Measurements from ENCODE around the gene EIF4E2.
"Not testable (repeated sequence)": the region's sequence is repeated elsewhere in the genome, so short reads cannot be mapped to it uniquely, and the experiment has no call there.

EIF4E2 gene

DNA sequence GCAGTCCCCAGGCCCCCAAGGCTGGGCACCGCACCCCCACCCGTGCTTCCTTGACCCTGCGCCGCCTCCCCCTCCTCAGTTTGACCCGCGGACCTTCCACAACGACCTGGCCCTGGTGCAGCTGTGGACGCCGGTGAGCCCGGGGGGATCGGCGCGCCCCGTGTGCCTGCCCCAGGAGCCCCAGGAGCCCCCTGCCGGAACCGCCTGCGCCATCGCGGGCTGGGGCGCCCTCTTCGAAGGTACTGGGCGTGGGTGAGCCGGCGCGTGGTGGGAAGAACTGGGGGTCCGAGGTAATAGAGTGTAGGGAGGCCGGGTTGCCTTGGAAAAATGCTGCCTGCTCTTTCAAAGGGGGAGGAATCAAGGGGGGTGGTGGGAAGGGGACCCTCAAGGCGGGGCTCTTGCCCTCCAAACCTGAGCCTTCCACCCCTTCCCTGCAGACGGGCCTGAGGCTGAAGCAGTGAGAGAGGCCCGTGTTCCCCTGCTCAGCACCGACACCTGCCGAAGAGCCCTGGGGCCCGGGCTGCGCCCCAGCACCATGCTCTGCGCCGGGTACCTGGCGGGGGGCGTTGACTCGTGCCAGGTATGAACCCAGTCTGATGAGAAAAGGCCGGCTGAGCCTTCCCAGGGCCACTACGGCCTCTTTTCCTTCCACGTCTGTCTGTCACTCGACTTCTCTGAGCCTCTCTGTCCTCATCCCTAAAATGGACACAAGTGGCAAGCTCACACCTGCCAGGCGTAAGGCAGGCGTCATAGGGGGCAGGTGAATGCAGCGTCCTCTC is 27.7 kb upstream of the EIF4E2 start:
- DNase-seq: no peak

DNA sequence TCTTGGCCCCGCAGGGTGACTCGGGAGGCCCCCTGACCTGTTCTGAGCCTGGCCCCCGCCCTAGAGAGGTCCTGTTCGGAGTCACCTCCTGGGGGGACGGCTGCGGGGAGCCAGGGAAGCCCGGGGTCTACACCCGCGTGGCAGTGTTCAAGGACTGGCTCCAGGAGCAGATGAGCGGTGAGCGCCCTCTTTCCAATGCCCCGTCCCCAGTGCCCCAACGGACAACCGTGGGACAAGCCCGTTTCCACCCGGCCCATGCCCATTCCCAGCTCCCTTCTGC is 27.1 kb upstream of the EIF4E2 start:
- DNase-seq: no peak

DNA sequence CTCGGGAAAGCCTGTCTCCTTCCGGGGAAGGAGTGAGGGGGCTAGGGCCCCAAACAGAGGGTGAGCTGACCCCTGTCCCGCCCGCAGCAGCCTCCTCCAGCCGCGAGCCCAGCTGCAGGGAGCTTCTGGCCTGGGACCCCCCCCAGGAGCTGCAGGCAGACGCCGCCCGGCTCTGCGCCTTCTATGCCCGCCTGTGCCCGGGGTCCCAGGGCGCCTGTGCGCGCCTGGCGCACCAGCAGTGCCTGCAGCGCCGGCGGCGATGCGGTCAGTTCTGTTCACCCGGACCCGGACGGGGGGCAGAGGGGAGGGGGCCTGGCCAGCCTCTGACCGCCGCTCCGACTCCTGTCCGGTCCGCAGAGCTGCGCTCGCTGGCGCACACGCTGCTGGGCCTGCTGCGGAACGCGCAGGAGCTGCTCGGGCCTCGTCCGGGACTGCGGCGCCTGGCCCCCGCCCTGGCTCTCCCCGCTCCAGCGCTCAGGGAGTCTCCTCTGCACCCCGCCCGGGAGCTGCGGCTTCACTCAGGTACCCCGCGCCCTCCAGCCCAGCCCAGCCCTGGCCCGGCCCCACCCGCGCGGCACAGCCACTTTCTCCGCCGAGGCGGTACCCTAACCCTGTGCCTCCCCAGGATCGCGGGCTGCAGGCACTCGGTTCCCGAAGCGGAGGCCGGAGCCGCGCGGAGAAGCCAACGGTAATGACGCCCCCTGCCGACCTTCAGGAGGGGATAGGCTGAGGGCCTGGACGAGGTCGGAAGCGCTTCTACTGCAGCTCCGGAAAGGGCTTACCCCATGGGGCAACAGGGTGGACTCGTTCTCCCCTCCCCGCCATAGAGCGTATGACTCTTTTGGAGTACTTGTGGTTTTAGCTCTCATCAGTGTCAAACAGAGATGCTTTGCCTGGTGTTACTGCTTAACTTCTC is 26.5 kb upstream of the EIF4E2 start:
- DNase-seq: no peak

DNA sequence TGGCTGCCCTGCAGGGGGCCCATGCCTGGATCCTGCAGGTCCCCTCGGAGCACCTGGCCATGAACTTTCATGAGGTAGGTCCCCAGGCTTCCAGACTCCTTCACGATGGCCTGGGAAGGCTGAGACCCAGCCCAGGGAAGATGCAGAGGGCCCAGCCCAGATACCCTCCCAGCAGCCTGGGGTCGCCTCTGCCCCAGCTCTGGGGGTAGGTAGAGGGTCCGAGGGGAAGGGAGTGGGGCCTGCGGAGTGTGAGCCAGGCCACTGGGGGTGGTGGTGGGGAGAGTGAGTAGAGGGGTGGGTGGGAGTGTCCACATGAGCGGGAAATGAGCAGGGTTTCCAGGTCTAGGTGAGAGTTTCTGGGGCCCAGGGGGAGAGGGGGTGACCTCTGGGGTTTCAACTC is 25.7 kb upstream of the EIF4E2 start:
- no peak for DNase-seq

DNA sequence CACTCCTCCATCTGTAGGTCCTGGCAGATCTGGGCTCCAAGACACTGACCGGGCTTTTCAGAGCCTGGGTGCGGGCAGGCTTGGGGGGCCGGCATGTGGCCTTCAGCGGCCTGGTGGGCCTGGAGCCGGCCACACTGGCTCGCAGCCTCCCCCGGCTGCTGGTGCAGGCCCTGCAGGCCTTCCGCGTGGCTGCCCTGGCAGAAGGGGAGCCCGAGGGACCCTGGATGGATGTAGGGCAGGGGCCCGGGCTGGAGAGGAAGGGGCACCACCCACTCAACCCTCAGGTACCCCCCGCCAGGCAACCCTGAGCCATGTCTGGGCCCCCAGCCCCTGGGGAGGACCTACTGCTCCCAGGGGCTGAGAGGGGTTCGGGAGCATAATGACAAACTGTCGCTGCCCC is 25.3 kb upstream of the EIF4E2 start:
- no peak for DNase-seq

DNA sequence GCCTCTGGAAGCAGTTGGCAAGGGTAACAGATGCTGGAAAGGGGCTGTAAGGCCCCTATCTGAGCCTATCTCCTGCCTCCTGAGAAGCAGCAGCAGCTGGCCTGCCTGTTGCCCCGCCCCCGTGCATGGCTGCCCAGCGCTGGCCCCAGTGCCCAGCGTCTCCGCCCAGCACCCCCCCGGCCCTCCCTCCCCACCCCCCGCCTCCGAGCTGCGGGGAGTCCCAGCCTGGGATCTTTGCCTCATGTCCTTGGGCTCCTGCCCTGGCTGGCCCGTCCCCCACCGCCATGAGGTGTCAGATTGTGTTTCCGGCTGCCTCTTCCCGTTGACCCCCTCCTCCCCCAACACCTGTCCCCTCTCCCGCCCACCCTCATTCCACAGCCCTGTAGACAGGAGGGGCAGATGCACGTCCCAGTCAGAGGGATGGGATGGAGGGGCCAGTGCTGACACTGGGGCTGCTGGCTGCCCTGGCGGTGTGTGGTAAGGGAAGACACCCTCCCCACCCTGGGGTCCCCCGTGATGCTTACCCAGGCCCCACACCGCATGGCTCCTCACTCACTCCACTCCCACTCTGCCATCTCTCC is 24.6 kb upstream of the EIF4E2 start, which contains the start of gene CHRND:
Gene CHRND (plus strand): TSS at position 370 of the 581 bp plus-strand sequence. CDS start 56 bp downstream, at position 426.
- DNase-seq: no peak

DNA sequence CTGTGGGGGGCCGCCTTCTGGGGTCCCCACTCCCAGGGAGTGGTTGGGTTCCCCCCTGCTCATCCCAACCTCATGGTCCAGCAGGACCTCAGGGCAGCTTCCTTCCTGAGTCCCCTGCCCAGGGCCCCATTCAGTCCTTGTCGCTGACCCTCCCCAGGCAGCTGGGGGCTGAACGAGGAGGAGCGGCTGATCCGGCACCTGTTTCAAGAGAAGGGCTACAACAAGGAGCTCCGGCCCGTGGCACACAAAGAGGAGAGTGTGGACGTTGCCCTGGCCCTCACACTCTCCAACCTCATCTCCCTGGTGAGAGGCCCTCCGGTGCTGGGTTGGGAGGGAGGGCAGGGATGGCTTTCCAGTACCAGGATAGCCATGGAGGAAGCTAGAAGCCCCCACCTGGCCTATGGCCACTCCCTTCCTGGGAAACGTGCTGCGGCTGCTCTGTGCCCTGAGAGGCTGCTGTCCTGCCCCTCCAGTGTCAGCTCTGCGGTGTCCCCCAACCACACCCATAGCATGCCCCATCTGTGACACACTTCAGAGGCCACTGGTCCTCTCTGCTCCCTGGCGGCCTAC is 24.0 kb upstream of the EIF4E2 start:
- DNase-seq: no peak

DNA sequence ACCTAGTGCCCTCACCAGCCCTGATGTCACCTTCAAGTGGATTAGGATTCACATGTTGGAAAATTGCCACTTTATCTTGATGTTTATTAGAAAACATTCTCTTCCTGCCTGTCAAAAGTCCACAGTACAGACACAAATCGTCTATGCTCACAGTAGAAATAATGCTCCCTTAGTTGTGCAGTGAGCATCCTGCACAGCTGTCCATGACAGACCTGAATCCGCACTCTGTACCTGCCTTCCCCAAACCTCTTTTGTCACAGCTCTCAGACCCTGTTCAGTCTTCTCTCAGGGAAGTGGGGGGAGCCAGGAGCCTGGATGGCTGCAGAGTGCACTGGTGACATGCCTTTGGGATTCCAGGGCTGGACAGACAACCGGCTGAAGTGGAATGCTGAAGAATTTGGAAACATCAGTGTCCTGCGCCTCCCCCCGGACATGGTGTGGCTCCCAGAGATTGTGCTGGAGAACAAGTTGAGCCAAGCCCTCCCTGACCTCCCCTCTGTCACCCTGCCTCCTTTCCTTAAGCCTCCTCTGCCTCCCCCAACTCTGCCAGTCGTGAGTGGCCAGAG is 22.5 kb upstream of the EIF4E2 start:
- no peak for DNase-seq

DNA sequence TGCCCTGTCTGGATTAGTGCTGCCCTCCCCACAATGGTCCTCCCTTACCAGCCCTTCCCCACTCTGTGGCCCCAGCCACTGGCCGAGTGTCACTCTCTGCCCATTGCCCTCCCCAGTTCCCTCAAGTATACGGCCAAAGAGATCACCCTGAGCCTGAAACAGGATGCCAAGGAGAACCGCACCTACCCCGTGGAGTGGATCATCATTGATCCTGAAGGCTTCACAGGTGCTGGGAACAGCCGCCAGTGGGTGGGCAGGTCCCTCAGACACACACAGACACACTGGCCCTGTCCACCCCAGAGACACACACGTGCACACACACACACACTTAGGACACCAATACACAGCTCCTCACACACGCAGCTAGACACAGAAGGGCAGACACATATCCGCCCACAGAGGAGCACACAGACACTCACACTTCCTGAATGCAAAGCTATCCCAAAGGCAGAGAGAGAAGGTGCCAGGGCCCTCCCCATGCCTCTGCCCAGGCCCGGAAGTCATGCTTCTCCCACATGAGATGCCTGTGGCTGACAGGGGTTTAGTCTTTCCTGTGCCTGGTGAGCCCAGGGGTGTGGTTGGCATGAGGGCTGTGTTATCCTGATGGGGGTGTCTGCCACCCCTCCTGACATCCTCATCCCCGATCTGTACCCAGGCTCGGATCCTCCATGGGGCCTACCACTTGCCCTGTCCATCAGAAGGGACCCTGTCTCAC is 21.6 kb upstream of the EIF4E2 start:
- no peak for DNase-seq

DNA sequence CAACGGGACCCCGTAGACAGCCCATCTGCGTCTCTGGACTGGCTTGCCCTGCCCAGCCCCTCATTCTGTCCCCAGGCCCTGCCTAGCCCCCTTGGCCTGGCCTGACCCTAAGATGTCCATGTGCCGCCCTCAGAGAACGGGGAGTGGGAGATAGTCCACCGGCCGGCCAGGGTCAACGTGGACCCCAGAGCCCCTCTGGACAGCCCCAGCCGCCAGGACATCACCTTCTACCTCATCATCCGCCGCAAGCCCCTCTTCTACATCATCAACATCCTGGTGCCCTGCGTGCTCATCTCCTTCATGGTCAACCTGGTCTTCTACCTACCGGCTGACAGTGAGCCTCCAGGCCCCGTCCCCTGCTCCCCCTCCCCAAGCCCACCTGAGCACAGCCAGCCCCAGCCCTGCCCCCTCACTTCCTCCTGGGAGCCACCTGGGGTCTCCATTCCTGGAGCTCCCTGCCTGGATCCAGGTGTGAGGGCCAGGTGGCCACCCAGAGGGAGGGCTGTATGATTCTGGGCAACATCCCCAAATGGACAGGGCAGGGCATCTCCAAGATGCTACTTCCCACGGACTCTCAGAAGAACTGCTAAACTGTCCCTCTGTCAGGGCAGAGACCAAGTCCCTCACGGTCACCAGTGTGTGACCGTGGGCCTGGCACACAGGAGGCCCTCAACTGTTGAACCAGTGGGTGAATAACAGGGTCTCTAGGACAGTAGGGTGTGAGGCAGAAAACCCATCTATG is 20.5 kb upstream of the EIF4E2 start:
- DNase-seq: no peak

DNA sequence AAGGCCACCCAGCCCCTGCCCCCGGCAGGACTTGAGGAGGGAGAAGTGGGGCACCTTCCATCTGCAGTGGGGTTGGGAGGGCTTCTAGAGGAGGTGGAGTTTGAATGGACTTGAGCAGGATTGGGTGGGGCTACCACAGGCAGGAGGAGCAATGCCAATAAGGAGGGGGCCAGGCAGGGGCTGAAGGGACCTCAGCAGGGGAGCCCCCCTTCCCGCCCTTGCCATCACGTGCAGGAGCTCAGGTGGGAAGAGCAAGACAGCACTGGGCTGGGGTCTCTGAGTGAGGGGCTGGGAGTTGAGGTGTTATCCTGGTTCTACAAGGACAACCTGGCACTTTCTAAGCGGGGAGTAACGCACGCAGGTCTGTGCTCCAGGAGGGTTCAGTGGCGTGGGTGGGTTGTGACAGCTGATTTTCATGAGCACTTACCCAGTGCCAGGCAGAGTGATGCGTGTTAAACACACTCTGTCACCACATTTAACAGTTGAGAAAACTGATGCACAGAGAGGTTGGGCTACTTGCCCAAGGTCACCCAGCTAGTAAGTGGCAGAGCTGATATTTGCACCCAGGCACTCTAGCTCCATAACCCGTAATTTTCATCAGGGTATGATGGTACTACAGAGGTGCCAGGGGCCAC is 19.7 kb upstream of the EIF4E2 start:
- no peak for DNase-seq

DNA sequence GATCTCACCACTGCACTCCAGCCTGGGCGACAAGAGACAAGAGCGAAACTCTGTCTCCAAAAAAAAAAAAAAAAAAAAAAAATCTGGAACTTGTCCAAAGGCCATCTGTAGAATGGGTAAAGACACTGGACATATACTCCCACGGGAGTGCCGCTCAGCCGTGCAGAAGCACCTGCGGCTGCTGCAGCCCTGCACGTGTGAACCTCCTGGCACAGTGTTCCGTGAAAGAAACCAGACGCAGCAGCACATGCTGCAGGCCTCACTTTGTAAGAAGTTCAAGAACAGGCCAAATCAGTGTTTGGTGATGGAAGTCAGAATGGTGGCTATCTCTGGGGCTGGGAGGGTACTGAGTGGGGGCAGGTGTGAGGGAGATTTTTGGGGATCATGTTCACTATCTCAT is 18.1 kb upstream of the EIF4E2 start:
- no peak for DNase-seq

DNA sequence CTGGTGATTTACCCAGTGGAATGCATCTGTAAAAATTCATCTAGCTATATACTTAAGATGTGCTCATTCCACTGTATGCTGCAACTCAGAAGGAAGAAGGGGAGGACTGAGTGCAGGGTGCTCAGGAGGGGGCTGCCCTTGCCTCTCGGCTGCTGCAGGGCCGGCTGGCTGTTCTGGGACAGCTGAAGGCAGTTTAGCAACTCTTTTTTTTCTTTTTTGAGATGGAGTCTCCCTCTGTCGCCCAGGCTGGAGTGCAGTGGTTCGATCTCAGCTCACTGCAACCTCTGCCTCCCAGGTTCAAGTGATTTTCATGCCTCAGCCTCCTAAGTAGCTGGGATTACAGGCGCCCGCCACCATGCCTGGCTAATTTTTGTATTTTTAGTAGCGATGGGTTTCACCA is 17.7 kb upstream of the EIF4E2 start:
- not testable (repeated sequence) for DNase-seq

DNA sequence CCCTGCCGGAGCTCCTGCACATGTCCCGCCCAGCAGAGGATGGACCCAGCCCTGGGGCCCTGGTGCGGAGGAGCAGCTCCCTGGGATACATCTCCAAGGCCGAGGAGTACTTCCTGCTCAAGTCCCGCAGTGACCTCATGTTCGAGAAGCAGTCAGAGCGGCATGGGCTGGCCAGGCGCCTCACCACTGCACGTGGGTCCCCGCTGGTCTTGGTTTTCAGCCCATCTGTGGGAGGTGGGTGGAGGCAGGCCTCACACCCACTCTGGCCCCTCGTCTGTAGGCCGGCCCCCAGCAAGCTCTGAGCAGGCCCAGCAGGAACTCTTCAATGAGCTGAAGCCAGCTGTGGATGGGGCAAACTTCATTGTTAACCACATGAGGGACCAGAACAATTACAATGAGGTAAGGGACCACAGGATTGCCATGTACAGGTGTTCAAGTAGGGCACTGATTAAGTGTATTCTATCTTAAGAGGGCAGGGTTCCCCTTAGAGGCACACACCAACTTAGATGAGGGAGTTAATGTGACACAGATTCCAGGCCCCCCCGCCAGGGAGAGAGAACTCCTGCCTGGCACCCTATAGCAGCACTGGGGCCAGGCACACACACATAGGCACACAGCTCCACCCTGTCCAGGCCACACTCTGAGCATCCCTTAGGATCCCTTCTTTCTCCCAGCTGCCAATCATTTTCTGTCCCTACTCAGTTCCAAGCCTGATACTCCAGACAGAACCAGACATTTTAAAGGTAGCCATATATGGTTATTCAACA is 16.4 kb upstream of the EIF4E2 start:
- DNase-seq: no peak

DNA sequence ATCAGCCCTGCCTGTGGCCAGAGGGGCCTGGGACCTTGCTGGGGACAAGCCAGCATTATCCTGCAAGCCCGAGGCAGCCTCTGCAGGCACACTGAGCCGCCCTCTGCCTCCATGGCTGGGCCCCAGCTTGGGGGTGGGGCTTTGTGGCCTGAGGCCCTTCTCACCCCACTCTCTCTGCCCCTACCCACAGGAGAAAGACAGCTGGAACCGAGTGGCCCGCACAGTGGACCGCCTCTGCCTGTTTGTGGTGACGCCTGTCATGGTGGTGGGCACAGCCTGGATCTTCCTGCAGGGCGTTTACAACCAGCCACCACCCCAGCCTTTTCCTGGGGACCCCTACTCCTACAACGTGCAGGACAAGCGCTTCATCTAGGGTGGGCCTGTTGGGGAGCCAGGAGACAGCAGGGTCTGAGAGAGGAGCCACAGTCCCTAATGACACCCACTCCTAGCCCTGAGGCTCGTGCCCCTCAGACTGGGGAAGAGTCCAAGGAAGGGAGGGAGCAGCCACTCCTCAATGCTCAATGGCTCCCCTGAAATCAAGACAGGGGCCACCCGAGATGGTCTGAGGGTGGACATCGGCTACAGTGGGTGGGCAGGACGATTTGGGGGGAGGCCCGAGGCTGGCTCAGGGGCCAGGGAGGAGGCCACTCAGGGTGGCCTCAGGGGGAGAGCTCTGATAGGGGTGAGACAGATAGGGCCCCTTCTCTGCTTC is 15.4 kb upstream of the EIF4E2 start:
- no peak for DNase-seq

DNA sequence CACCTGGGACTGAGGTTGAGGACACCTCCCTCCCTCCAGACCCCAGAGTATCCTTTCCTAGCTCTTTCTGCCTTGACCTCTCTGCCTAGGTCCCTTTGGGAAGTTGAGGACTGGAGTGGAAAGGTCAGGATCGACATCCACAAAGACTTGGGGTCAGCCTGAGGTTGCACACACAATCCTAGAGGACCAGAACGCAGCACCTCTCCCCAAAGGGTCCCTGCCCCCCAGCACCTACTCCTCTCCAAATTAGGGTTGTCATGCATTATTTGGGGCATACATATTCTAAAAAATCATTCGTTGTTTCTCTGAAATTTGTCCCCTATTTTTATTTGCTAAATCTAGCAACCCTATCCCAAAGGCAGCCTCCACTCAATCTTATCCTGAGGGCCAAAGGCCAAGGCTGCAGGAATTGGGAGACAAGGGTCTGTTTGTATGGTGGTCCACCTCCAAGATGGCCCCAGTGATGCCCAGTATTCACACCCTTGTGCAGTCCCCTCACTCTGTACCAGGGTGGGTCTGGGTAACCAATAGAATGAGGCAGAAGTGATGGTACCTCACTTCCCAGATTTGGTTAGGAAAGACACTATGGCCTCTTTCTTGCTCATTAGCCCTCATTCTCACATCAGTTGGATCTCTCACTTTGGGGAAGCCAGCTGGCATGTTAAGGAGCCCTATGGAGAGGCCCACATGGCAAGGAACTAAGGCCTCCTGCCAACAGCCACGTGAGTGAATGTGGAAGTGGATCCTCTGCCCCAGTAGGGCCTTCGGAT is 14.5 kb upstream of the EIF4E2 start:
- DNase-seq: no peak

DNA sequence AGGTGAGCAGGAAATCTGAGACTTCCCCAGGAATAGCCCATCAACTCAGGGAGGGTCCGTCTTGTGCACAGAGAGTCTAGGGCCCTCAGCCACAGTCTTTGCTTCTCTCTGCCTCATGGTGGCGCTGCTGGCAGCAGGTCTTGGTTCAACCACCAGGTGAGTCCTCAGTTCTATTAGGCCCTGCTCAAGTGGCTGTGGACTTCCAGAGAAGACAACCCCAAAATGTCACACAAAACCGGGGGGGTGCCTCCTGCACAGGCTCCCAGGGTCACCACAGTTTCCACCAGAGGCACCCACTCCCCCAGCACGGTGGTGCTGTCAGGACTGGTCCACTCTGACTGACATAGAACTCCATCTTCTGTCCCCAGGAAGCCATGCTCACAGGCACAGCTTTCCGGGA is 13.4 kb upstream of the EIF4E2 start:
- DNase-seq: no peak

DNA sequence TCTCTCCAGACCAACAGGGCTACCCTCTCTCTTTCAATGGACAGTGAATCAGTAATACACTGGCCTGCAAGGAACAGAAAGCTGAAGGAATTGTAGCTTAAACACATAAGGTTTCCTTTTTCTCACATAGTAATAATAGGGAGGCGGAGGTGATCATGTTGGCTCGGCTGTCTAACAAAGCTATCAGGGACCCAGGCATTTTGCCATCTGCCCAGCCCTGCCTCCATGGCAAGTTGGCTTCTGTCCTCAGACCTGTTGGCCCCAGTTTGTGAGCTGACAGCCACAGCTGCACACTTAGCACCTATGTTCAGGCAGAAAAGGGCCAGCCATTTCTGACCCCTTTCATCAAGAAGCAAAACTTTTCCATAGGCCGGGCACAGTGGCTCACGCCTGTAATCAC is 13.0 kb upstream of the EIF4E2 start:
- no peak for DNase-seq

DNA sequence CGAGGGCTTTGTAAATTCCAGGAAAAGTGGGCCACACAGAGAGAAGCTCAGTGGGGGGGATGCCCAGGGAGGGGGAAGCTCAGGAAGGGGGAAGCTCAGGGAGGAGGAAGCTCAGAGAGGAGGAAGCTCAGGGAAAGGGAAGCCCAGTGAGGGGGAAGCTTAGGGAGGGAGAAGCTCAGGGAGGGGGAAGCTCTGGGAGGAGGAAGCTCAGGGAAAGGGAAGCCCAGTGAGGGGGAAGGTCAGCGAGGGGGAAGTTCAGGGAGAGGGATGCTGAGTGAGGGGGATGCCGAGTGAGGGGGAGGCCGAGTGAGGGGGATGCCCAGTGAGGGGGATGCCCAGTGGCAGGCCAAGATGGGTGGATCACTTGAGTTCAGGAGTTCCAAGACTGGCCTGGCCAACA is 11.8 kb upstream of the EIF4E2 start:
- no peak for DNase-seq
